Measurements from ENCODE around the gene UBE2N.

Gene UBE2N, protein sequence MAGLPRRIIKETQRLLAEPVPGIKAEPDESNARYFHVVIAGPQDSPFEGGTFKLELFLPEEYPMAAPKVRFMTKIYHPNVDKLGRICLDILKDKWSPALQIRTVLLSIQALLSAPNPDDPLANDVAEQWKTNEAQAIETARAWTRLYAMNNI

DNA sequence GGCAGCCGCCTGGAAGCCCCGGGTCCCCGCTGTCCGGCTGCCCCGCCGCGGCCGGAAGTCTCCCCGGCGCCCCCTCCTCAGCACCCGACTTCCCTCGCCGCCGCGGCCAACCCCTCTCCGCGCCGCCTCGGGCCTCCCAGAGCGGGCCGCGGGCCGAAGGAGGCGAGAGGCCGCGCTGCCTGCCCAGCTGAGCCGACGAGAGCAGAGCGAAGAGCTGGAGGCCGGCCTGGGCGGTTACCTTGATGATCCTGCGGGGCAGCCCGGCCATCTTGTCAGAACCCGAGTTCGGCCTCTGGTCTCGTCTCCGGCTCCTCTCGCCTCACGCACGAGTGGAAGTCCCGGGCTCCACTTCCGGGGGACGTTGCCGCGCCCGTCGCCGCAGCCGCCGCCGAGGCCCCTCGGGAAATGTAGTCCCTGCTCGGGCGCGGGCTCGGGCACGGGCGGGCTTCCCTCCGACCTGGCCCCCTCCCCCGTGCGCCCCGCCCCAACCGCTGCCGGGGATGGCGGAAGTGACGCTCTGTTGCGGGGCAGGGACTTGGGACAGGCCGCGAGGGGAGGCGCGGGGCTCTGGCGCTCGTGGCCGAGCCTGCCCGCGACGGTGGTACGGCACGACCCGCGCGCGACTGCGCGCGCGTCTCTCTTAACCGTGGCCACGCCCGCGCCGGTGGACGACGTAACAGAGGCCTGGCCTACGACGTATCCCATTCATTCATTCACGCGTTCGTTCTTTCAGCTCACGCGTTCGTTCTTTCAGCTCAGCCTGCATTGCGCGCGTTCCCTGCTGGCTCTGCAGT is at the start of gene UBE2N:
Gene UBE2N (minus strand): TSS at position 331 of the 794 bp plus-strand sequence. CDS start 63 bp downstream, at position 268.
- Histone ChIP-seq H3K4me2 (ENCODE audit: low read depth, low read length, poor library complexity, severe bottlenecking) (peak within 1 kb of the TSS; percentile 78), H3K27ac (ENCODE audit: low read depth, low read length) (peak within 1 kb of the TSS; percentile 71), H3K9me2 (replicated peaks; ENCODE audit: insufficient read depth, low read length) (no peaks in the 10 kb centered on the region), H3K79me2 (ENCODE audit: insufficient read depth, low read length) (peaks cover 49% of the 10 kb centered on the region), H3K27me3 (ENCODE audit: low read length) (no peaks in the 10 kb centered on the region), H3K9ac (ENCODE audit: low read length) (peak within 1 kb of the TSS; percentile 98), H3K9me3 (ENCODE audit: insufficient read depth, low read length) (no peaks in the 10 kb centered on the region), H3K36me3 (ENCODE audit: low read length) (no peaks in the 10 kb centered on the region), H4K20me1 (ENCODE audit: low read depth, low read length) (peaks cover 34% of the 10 kb centered on the region), H3K4me3 (ENCODE audit: insufficient read depth, low read length, poor library complexity, severe bottlenecking) (peak within 1 kb of the TSS; percentile 77), H3F3A (ENCODE audit: insufficient read depth) (no peaks in the 10 kb centered on the region), H2AFZ (ENCODE audit: low read depth, low read length, severe bottlenecking) (peak within 1 kb of the TSS; percentile 76)
- TF ChIP-seq, protein P1, sequence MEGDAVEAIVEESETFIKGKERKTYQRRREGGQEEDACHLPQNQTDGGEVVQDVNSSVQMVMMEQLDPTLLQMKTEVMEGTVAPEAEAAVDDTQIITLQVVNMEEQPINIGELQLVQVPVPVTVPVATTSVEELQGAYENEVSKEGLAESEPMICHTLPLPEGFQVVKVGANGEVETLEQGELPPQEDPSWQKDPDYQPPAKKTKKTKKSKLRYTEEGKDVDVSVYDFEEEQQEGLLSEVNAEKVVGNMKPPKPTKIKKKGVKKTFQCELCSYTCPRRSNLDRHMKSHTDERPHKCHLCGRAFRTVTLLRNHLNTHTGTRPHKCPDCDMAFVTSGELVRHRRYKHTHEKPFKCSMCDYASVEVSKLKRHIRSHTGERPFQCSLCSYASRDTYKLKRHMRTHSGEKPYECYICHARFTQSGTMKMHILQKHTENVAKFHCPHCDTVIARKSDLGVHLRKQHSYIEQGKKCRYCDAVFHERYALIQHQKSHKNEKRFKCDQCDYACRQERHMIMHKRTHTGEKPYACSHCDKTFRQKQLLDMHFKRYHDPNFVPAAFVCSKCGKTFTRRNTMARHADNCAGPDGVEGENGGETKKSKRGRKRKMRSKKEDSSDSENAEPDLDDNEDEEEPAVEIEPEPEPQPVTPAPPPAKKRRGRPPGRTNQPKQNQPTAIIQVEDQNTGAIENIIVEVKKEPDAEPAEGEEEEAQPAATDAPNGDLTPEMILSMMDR (IDR thresholded peaks at IDR 0.05; ENCODE audit: insufficient read depth, low read length, poor library complexity, severe bottlenecking) = no peak
- TF ChIP-seq EZH2phosphoT487 (conservative IDR thresholded peaks at IDR 0.05; ENCODE audit: low read length) = no peak

DNA sequence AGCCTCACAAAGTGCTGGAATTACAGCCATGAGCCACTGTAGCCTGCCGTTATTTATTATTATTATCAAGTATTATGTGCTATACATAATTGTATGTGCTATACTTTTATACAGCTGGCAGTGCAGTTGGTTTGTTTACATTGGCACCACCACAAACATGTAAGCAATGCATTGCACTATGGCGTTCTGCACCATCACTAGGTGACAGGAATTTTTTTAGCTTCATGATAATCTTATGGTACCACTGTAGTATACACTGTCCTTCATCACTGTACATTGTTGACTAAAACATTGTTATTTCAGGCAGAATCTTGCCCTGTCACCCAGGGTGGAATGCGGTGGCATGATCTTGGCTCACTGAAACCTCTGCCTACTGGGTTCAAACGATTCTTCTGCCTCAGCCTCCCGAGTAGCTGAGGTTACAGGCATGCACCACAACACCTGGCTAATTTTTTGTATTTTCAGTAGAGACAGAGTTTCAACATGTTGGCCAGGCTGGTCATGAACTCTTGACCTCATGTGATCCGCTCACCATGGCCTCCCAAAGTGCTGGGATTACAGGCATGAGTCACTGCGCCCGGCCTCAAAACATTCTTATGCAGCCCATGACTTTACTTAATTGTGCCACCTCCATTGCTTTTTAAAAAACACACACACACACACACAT is 42.7 kb upstream of the UBE2N start:
- Histone ChIP-seq H4K20me1 (ENCODE audit: low read depth, low read length) (no peaks in the 10 kb centered on the region), H3K9me2 (replicated peaks; ENCODE audit: insufficient read depth, low read length) (no peaks in the 10 kb centered on the region), H3K36me3 (ENCODE audit: low read length) (peaks cover 41% of the 10 kb centered on the region; the same call in 1 of the 2 replicates), H3K9ac (ENCODE audit: low read length) (no peak overlapping the region), H2AFZ (ENCODE audit: low read depth, low read length, severe bottlenecking) (no peak overlapping the region), H3K27me3 (ENCODE audit: low read length) (no peaks in the 10 kb centered on the region), H3K4me3 (ENCODE audit: insufficient read depth, low read length, poor library complexity, severe bottlenecking) (no peak overlapping the region), H3K27ac (ENCODE audit: low read depth, low read length) (no peak overlapping the region), H3K79me2 (ENCODE audit: insufficient read depth, low read length) (peaks cover 4% of the 10 kb centered on the region; the same call in 1 of the 2 replicates), H3F3A (ENCODE audit: insufficient read depth) (no peaks in the 10 kb centered on the region), H3K9me3 (ENCODE audit: insufficient read depth, low read length) (no peaks in the 10 kb centered on the region), H3K4me2 (ENCODE audit: low read depth, low read length, poor library complexity, severe bottlenecking) (no peak overlapping the region)
- TF ChIP-seq, protein P1 (IDR thresholded peaks at IDR 0.05; ENCODE audit: insufficient read depth, low read length, poor library complexity, severe bottlenecking) = no peak
- no peak for TF ChIP-seq EZH2phosphoT487 (conservative IDR thresholded peaks at IDR 0.05; ENCODE audit: low read length)

DNA sequence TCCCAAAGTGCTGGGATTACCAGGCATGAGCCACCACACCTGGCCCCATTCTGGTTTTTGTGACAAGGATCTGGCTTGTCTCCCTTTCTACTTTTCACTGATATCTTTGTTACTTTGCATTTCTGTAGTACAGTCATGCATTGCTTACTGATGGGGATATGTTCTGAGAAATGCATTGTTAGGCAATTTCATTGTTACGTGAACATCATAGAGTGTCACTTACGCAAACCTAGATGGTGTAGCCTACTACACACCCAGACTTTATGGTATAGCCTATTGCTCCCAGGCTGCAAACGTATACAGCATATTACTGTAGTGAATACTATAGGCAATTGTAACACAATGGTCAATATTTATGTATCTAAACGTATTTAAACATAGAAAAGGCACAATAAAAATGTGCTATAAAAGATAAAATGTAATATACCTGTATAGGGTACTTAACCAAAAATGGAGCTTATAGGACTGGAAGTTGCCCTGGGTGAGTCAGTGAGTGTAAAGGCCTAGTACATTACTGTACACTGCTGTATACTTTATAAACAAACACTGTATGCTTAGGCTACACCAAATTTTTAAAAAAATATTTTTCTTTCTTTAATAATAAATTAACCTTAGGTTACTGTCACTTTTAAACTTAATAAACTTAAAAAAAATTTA is 41.5 kb upstream of the UBE2N start:
- Histone ChIP-seq H3K9me2 (replicated peaks; ENCODE audit: insufficient read depth, low read length) (no peaks in the 10 kb centered on the region), H3K9me3 (ENCODE audit: insufficient read depth, low read length) (no peaks in the 10 kb centered on the region), H3K4me3 (ENCODE audit: insufficient read depth, low read length, poor library complexity, severe bottlenecking) (no peak overlapping the region), H3K36me3 (ENCODE audit: low read length) (peaks cover 41% of the 10 kb centered on the region; the same call in 1 of the 2 replicates), H2AFZ (ENCODE audit: low read depth, low read length, severe bottlenecking) (no peak overlapping the region), H4K20me1 (ENCODE audit: low read depth, low read length) (no peaks in the 10 kb centered on the region), H3K9ac (ENCODE audit: low read length) (no peak overlapping the region), H3K79me2 (ENCODE audit: insufficient read depth, low read length) (peaks cover 4% of the 10 kb centered on the region; the same call in 1 of the 2 replicates), H3K27ac (ENCODE audit: low read depth, low read length) (no peak overlapping the region), H3K27me3 (ENCODE audit: low read length) (no peaks in the 10 kb centered on the region), H3F3A (ENCODE audit: insufficient read depth) (no peaks in the 10 kb centered on the region), H3K4me2 (ENCODE audit: low read depth, low read length, poor library complexity, severe bottlenecking) (no peak overlapping the region)
- TF ChIP-seq EZH2phosphoT487 (conservative IDR thresholded peaks at IDR 0.05; ENCODE audit: low read length) = no peak
- TF ChIP-seq, protein P1 (IDR thresholded peaks at IDR 0.05; ENCODE audit: insufficient read depth, low read length, poor library complexity, severe bottlenecking) = no peak
